GM10248 (cell line): Measurements from ENCODE around the gene SLC8B1.

ENCODE experiments used
- CTCF ChIA-PET: fragments of 300-600 bp; sonication (Branson Sonifier 250); formaldehyde crosslinking; extraction: SDS; loops from one replicate; lab custom pipeline; 2021; ENCODE audit warnings: antibody characterized with exemption; lab: Yijun Ruan, JAX
- POLR2A ChIA-PET: fragments of 350-650 bp; sonication (Branson Sonifier 250); formaldehyde crosslinking; extraction: SDS; loops from one replicate; lab custom pipeline; 2020; ENCODE audit warnings: antibody characterized with exemption; lab: Yijun Ruan, JAX
- DNase-seq: peaks from one replicate; pipeline ENCODE4 v3.0.0; 2012; ENCODE audit errors: extremely low spot score
- TF ChIP-seq, protein P1 (sequence below): IDR thresholded peaks from 2 replicates; pipeline ENCODE4 v1.5.1; 2012; ENCODE audit warnings: mild to moderate bottlenecking, low read depth; ENCODE audit errors: extremely low read depth, missing control alignments, control extremely low read depth

SLC8B1 gene

DNA sequence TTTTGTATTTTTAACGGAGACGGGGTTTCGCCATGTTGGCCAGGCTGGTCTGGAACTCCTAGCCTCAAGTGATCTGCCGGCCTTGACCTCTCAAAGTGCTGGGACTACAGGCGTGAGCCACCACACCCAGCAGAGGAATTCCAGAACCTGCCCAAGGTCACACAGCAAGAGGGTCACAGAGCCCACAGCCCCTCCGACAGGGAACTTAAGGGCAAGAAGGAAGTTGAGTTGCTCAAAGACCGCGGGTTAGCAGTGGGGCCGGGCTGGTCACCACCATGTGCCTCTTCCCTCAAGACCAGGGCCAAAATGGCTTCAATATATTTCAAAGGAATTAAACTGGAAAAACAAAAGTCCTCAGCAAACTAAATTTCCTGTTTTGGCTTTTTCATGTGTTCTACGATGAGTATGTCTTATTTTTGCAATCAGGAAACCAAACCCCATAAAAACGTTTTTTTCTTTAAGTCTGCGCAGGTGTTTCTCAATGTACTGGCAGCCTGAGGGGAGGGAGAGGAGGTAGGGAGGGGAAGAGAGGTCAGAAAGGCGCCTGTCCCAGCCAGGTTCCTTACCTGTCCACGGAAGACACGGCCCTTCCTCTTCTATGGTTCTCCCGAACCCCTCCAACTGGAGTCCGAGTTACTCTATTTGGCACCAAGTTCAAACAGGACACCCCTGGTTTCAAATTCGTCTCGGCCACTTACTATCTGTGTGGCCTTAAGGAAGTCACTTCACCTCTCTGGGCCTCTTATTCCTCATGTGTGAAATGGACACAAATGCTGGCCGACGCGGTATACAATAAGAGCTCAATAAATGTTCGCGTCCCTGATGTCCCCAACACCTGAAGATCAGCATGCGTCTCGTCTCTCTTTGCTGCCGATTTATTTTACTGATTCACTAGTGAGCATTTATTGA, 778 bp downstream of the SLC8B1 start:
- TF ChIP-seq, protein P1, sequence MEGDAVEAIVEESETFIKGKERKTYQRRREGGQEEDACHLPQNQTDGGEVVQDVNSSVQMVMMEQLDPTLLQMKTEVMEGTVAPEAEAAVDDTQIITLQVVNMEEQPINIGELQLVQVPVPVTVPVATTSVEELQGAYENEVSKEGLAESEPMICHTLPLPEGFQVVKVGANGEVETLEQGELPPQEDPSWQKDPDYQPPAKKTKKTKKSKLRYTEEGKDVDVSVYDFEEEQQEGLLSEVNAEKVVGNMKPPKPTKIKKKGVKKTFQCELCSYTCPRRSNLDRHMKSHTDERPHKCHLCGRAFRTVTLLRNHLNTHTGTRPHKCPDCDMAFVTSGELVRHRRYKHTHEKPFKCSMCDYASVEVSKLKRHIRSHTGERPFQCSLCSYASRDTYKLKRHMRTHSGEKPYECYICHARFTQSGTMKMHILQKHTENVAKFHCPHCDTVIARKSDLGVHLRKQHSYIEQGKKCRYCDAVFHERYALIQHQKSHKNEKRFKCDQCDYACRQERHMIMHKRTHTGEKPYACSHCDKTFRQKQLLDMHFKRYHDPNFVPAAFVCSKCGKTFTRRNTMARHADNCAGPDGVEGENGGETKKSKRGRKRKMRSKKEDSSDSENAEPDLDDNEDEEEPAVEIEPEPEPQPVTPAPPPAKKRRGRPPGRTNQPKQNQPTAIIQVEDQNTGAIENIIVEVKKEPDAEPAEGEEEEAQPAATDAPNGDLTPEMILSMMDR: no peak
- ChIA-PET CTCF (no interaction called here), POLR2A (interaction anchor here (0.6 to 1.0 kb wide), 2 partner anchors 28 to 71 kb away, joined by 5 to 10 read pairs; no protein-coding TSS in a partner anchor)
- DNase-seq: no peak

- TF ChIP-seq, protein P1: no peak
- ChIA-PET POLR2A (interaction anchor here (0.6 kb wide), 2 partner anchors 72 to 112 kb away, joined by 4 to 10 read pairs; no protein-coding TSS in a partner anchor), CTCF (interaction anchor here (1.6 kb wide), 1 partner anchor 13 kb away, joined by 4 read pairs; no protein-coding TSS in a partner anchor)
- DNase-seq: no peak
These were observed 1.5 kb downstream of the SLC8B1 start for GRCh38 chr12:113333418-113333750.

GRCh38 chr12:113332688-113333417, 2.1 kb downstream of the SLC8B1 start:
- POLR2A ChIA-PET: interaction anchor here (0.6 kb wide), 1 partner anchor 111 kb away, joined by 4 read pairs; no protein-coding TSS in a partner anchor
- DNase-seq: no peak
- TF ChIP-seq, protein P1: no peak
- CTCF ChIA-PET: interaction anchor here (1.2 to 1.6 kb wide), 2 partner anchors 12 to 35 kb away, joined by 3 to 4 read pairs; no protein-coding TSS in a partner anchor

DNA sequence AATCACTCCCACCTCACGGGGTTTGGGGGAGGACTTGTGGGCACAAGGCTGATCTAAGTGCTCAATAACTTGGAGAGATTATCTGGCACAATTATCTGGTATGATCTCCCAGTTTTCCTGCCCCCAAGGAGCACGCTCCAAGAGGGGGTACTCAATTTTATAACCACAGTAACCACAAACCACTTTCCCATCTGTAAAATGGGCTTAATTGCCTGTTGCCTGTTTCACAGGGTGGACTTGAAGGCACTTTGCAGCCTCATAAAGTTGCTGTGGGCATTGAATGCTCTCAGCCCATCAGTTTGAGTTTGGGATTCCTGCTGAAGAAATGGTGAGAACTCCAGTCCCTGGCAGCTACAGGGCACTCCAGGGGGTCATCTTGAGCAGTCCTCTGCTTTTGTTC, 4.4 kb downstream of the SLC8B1 start:
- ChIA-PET POLR2A (interaction anchor here (0.7 kb wide), 1 partner anchor 36 kb away, joined by 6 read pairs; no protein-coding TSS in a partner anchor), CTCF (no interaction called here)
- TF ChIP-seq, protein P1: no peak
- no peak for DNase-seq

GRCh38 chr12:113329791-113330417, 5.0 kb downstream of the SLC8B1 start:
- TF ChIP-seq, protein P1: no peak
- ChIA-PET CTCF (interaction anchor here (1.4 kb wide), 1 partner anchor 19 kb away, joined by 3 read pairs; no protein-coding TSS in a partner anchor), POLR2A (no interaction called here)
- DNase-seq: no peak
